ENCODE data around the gene SMOC2.

Gene SMOC2

DNA sequence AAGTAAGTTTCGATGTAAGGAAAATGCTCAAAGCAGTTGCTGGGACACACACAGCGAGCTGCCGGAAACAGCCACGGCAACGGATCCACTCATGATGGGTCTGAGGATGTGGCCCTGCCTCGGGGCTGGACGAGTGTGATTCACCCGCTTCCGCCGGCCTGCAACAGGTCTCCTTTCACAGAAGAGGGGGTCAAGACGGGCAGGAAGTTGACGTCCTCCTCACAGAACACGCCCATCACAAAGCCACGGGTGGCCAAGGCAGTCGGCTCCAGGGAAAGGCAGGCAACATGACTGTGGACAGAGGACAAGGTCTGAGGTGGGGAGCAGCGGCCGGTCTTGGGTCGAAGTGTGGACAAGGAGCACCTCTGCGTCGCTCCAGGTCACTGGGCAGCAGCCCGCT, 29.9 kb upstream of the SMOC2 start:
- TF ChIP-seq, protein P1, sequence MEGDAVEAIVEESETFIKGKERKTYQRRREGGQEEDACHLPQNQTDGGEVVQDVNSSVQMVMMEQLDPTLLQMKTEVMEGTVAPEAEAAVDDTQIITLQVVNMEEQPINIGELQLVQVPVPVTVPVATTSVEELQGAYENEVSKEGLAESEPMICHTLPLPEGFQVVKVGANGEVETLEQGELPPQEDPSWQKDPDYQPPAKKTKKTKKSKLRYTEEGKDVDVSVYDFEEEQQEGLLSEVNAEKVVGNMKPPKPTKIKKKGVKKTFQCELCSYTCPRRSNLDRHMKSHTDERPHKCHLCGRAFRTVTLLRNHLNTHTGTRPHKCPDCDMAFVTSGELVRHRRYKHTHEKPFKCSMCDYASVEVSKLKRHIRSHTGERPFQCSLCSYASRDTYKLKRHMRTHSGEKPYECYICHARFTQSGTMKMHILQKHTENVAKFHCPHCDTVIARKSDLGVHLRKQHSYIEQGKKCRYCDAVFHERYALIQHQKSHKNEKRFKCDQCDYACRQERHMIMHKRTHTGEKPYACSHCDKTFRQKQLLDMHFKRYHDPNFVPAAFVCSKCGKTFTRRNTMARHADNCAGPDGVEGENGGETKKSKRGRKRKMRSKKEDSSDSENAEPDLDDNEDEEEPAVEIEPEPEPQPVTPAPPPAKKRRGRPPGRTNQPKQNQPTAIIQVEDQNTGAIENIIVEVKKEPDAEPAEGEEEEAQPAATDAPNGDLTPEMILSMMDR (IDR thresholded peaks at IDR 0.05; ENCODE audit: low read depth, low read length): no peak
- DNase-seq (ENCODE audit: extremely low read depth, low read depth): no peak

DNA sequence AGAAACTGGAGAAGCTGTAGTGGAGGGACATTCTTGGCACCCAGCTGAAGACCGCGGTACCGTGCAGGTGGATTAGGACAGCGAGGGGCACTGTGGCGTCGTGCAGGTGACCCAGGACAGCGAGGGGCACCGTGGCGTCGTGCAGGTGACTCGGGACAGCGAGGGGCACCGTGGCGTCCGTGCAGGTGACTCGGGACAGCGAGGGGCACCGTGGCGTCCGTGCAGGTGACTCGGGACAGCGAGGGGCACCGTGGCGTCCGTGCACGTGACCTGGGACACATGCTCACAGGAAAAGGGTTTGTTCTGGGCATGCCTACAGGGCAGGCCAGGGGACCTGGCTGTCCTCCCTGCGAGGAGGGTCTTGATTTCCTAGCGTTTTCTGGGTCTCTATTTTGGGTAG, 29.2 kb upstream of the SMOC2 start:
- DNase-seq (ENCODE audit: extremely low read depth, low read depth): no peak
- TF ChIP-seq, protein P1 (IDR thresholded peaks at IDR 0.05; ENCODE audit: low read depth, low read length): no peak

DNA sequence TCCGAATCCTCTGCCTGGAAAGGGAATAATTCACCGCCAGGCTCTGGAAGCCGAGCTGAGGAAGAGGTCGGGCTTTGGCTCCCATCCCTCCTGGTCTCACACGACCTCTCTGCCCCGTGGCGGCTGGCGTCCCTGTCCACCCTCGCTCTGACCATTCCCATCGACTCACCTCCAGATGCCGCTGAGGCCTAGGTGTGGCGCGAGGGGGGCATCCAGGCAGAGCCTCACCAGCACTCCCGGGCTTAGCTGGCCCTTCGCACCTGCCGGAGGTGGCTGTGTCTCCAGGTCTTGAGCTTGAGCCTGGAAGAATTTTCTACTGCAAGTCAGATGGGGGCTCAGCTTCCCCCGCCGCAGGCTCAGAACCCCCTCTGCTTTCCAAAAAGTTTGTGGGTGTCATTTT, 28.5 kb upstream of the SMOC2 start:
- DNase-seq (ENCODE audit: extremely low read depth, low read depth): no peak
- TF ChIP-seq, protein P1 (IDR thresholded peaks at IDR 0.05; ENCODE audit: low read depth, low read length): no peak

DNA sequence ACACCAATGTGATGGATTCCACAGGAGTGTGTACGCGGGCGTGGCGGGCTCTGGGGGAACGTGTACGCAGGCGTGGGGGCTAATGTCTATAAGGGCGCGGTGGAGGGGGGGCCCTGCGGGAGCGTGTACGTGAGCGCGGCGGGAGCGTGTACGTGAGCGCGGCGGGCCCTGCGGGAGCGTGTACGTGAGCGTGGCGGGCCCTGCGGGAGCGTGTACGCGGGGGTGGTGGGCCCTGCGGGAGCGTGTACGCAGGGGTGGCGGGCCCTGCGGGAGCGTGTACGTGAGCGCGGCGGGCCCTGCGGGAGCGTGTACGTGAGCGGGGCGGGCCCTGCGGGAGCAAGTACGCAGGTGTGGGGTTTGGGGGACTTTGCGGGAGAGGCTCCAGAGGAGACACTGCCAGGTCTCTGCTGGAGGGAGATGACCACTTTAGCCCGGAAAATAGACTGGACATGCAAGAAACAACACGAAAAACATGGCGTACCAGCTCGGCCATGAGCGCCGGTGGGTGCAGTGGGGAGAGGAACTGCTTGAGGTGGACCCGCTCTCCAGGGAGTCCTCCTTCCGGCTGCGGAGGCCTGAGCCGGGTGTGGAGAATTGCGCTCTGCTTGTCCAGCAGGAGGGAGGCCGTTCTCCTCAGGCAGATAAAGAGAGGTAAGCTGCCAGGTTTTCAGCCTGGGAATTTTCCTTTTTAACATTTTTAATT, 27.8 kb upstream of the SMOC2 start:
- TF ChIP-seq, protein P1 (IDR thresholded peaks at IDR 0.05; ENCODE audit: low read depth, low read length): no peak
- no peak for DNase-seq (ENCODE audit: extremely low read depth, low read depth)

DNA sequence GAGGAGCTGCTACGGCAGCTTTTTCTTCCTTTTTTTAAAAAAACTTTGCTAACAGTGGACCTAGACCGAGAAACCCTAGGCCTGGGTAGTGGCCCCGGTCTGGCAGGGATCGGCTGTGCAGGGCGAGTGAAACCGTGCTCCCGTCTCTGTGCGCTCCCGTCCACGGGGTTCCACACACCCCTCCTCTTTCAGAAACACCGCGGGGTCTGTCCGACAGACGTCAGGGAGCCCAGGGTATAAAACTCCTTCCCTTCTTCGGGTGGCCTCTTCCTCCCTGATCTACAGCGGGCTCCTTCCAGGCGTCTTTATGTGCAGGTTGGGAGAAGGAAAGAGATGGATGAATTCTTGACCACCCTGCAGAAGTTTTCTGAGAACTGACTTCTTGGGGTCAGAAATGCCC, 27.1 kb upstream of the SMOC2 start:
- TF ChIP-seq, protein P1 (IDR thresholded peaks at IDR 0.05; ENCODE audit: low read depth, low read length): no peak
- no peak for DNase-seq (ENCODE audit: extremely low read depth, low read depth)

DNA sequence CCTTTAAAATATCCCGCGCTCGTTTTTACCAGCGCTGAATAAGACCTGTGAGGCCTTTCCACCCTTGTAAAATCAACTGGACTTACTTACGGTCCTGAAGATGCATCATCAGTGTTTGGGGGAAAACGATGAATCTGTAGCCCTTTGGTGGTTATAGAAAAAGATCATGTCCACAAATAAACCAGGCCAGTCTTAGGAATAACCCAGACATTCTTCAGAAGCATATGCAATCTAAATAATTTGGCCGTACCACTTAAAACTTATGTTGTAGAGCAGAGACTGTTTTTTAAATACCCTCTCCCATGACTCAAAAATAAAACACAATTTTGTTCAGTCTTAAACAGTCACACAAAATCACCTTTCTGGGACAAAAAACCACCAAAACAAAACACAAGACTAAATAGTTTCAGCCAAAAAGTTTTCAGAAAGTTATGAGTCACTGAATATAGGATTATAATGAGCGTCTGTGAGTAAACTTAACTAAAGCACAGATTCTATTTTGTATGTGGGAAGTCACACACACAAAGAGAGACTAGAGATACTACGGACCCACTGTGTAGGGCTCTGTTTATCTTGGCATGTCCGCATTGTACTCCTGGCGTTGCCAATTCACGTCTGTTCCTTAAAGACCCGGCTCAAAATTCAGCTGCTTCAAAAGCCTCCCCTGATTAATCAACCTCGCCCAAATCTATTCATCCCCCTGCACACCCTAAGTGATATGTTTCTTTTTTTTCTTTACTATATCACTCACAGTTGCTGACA, 26.5 kb upstream of the SMOC2 start:
- TF ChIP-seq, protein P1 (IDR thresholded peaks at IDR 0.05; ENCODE audit: low read depth, low read length): no peak
- DNase-seq (ENCODE audit: extremely low read depth, low read depth): no peak

Data from AG09319 (cell line).